ENCODE results near the gene SLC4A9.
A peak's percentile ranks its signal among the peaks of the same experiment; 100 is the strongest.
"Not testable (repeated sequence)": the region's sequence is repeated elsewhere in the genome, so short reads cannot be mapped to it uniquely, and the experiment has no call there.

The SLC4A9 gene

GRCh38 chr5:140338908-140339307, 21.1 kb upstream of the SLC4A9 start:
- no peak for DNase-seq

GRCh38 chr5:140339636-140340035, 20.4 kb upstream of the SLC4A9 start:
- DNase-seq = no peak

- no peak for DNase-seq
These were observed 19.3 kb upstream of the SLC4A9 start for GRCh38 chr5:140340605-140341121.

GRCh38 chr5:140341591-140341990, 18.4 kb upstream of the SLC4A9 start:
- no peak for DNase-seq

- no peak for DNase-seq
These were observed 17.7 kb upstream of the SLC4A9 start for GRCh38 chr5:140342287-140342686.

- no peak for DNase-seq
These were observed 17.1 kb upstream of the SLC4A9 start for GRCh38 chr5:140342896-140343295.

GRCh38 chr5:140343849-140344248, 16.1 kb upstream of the SLC4A9 start:
- DNase-seq = not testable (repeated sequence)

GRCh38 chr5:140344683-140345423, 15.1 kb upstream of the SLC4A9 start:
- DNase-seq = no peak

GRCh38 chr5:140345919-140346347, 14.1 kb upstream of the SLC4A9 start:
- no peak for DNase-seq

GRCh38 chr5:140346348-140347221, 13.4 kb upstream of the SLC4A9 start, which contains the start of gene HBEGF:
TSS of gene HBEGF (minus strand) at chr5:140346603. CDS start at chr5:140346328, 275 bp downstream.
- peak; percentile 51 for DNase-seq

GRCh38 chr5:140347360-140347759, 12.6 kb upstream of the SLC4A9 start:
- DNase-seq = no peak

- no peak for DNase-seq
These were observed 11.9 kb upstream of the SLC4A9 start for GRCh38 chr5:140348104-140348503.

GRCh38 chr5:140349244-140349643, 10.8 kb upstream of the SLC4A9 start:
- no peak for DNase-seq

- DNase-seq = peak; percentile 43
These were observed 8.2 kb upstream of the SLC4A9 start for GRCh38 chr5:140351609-140352334.

GRCh38 chr5:140355546-140355945, 4.4 kb upstream of the SLC4A9 start:
- no peak for DNase-seq

- DNase-seq = no peak
These were observed 2.9 kb upstream of the SLC4A9 start for GRCh38 chr5:140356853-140357725.

- DNase-seq = peak; percentile 79
These were observed 2.3 kb upstream of the SLC4A9 start for GRCh38 chr5:140357726-140358093.

GRCh38 chr5:140358738-140359310, 1.2 kb upstream of the SLC4A9 start:
- DNase-seq = no peak

- no peak for DNase-seq
These were observed 886 bp downstream of the SLC4A9 start for GRCh38 chr5:140360681-140361479.

- no peak for DNase-seq
These were observed 1.9 kb downstream of the SLC4A9 start for GRCh38 chr5:140361901-140362300.

GRCh38 chr5:140362311-140362710, 2.3 kb downstream of the SLC4A9 start:
- no peak for DNase-seq

Measured in NCI-H510A treated with DMSO at 0.1 percent for 48 hours (cell line).